A549 (cell line): ENCODE data around the gene NTRK2. TPM values are rescaled to one million over a fixed set of nuclear protein-coding genes. Genes with fewer than 3 reads are reported as not detected.

Source experiments
- ATAC-seq, 2 experiments: fragments of 200-7000 bp in 1 of 2; fragments of >200 bp in 1 of 2; cut with Nextera tagmentation in 1 of 2; cut with Tn5 transposase in 1 of 2; 3 replicates each; pipeline versions ENCODE4 v1.8.0 to v1.9.1; 2018 to 2020; ENCODE audit warnings: mild to moderate bottlenecking in 1 of 2, moderate library complexity in 1 of 2
- CTCF ChIA-PET: fragments of 300-600 bp; sonication (Branson Sonifier 250); formaldehyde crosslinking; extraction: SDS; loops from one replicate; lab custom pipeline; 2021; ENCODE audit warnings: antibody characterized with exemption, inconsistent platforms; lab: Yijun Ruan, JAX
- POLR2A ChIA-PET: fragments of 350-600 bp; formaldehyde crosslinking; extraction: SDS; loops from one replicate; lab custom pipeline; 2021; ENCODE audit warnings: antibody characterized with exemption, inconsistent platforms; lab: Yijun Ruan, JAX
- DNase-seq, 2 experiments: peaks; one replicate each; pipeline versions ENCODE4 v3.0.0 to v3.0.0-alpha.2; 2011 to 2016; ENCODE audit warnings: low read depth in 1 of 2, low spot score in 1 of 2
- FAIRE-seq: peaks from 2 replicates; lab custom pipeline; 2011; peaks lifted over from hg19 to GRCh38; lab: Jason Lieb, UNC
- H3K27ac ChIP-seq, 2 experiments: fragments of >200 bp; sonication (Bioruptor Twin); formaldehyde crosslinking; 3 replicates each; pipeline ENCODE4 v1.5.1; 2016 to 2017
- H3K4me1 ChIP-seq: fragments of >200 bp; sonication (Bioruptor Twin); formaldehyde crosslinking; 3 replicates; pipeline ENCODE4 v1.6.1; 2016
- H3K4me2 ChIP-seq: fragments of >200 bp; sonication (Bioruptor Twin); formaldehyde crosslinking; 3 replicates; pipeline ENCODE4 v1.6.1; 2016
- H3K4me3 ChIP-seq: fragments of >200 bp; sonication (Bioruptor Twin); formaldehyde crosslinking; 3 replicates; pipeline ENCODE4 v1.5.1; 2016
- H3K9me3 ChIP-seq: fragments of >200 bp; sonication (Bioruptor Twin); formaldehyde crosslinking; 3 replicates; pipeline ENCODE4 v1.6.1; 2016
- CBX2 ChIP-seq: fragments of 200-600 bp; sonication (generic); IDR thresholded peaks from 2 replicates; pipeline ENCODE4 v1.6.1; 2016; ENCODE audit warnings: low read depth, mild to moderate bottlenecking, borderline replicate concordance
- CBX8 ChIP-seq: fragments of 200-600 bp; sonication (generic); IDR thresholded peaks from 2 replicates; pipeline ENCODE4 v1.6.1; 2016
- CEBPB ChIP-seq, 2 experiments: fragments of >200 bp in 1 of 2; sonication (Bioruptor Twin) in 1 of 2; formaldehyde crosslinking in 1 of 2; IDR thresholded peaks; 2 replicates each; pipeline ENCODE4 v1.6.1; 2012 to 2016
- CHD2 ChIP-seq: fragments of 150-350 bp; IDR thresholded peaks from 2 replicates; pipeline ENCODE4 v1.6.1; 2014; ENCODE audit warnings: low read length; ENCODE audit not compliant: partially characterized antibody
- CHD4 ChIP-seq: fragments of 200-600 bp; sonication (generic); IDR thresholded peaks from 2 replicates; pipeline ENCODE4 v1.6.1; 2016; ENCODE audit warnings: antibody characterized with exemption, mild to moderate bottlenecking, borderline replicate concordance
- EHF ChIP-seq: fragments of 250-450 bp; sonication (Bioruptor Pico); IDR thresholded peaks from 2 replicates; pipeline ENCODE4 v1.5.0; 2020; ENCODE audit warnings: mild to moderate bottlenecking
- HOXB5 ChIP-seq: fragments of 250-450 bp; sonication (Bioruptor Pico); IDR thresholded peaks from 2 replicates; pipeline ENCODE4 v1.5.0; 2020; ENCODE audit warnings: mild to moderate bottlenecking, moderate library complexity
- KDM1A ChIP-seq: fragments of 200-600 bp; sonication (generic); IDR thresholded peaks from 2 replicates; pipeline ENCODE4 v1.6.1; 2016; ENCODE audit warnings: low read depth, mild to moderate bottlenecking
- MAFK ChIP-seq: fragments of 450-650 bp; IDR thresholded peaks from 2 replicates; pipeline ENCODE4 v1.6.1; 2014; ENCODE audit not compliant: partially characterized antibody
- NFE2L2 ChIP-seq: fragments of 150-350 bp; conservative IDR thresholded peaks from 2 replicates; pipeline ENCODE4 v1.6.1; 2014; ENCODE audit warnings: low read length
- PHF8 ChIP-seq: fragments of 200-600 bp; sonication (generic); IDR thresholded peaks from 2 replicates; pipeline ENCODE4 v1.6.1; 2016; ENCODE audit warnings: low read depth, mild to moderate bottlenecking, antibody characterized with exemption, moderate library complexity, borderline replicate concordance
- POLR2A ChIP-seq: IDR thresholded peaks from 2 replicates; pipeline ENCODE4 v1.6.1; 2012; ENCODE audit warnings: mild to moderate bottlenecking, low read length
- RAD21 ChIP-seq, 2 experiments: fragments of >200 bp in 1 of 2; sonication (Bioruptor Twin) in 1 of 2; formaldehyde crosslinking in 1 of 2; IDR thresholded peaks in 1 of 2; conservative IDR thresholded peaks in 1 of 2; 2 replicates in 1 of 2; 3 replicates in 1 of 2; pipeline ENCODE4 v1.6.1; 2012 to 2018; ENCODE audit warnings: inconsistent platforms in 1 of 2
- RARB ChIP-seq: fragments of 250-450 bp; sonication (Bioruptor Pico); IDR thresholded peaks from 2 replicates; pipeline ENCODE4 v1.8.0; 2021; ENCODE audit warnings: mild to moderate bottlenecking, moderate library complexity
- RFX5 ChIP-seq: fragments of 450-650 bp; IDR thresholded peaks from 2 replicates; pipeline ENCODE4 v1.7.1; 2014; ENCODE audit warnings: antibody characterized with exemption, mild to moderate bottlenecking, moderate library complexity
- RNF2 ChIP-seq: fragments of 200-600 bp; sonication (generic); IDR thresholded peaks from 2 replicates; pipeline ENCODE4 v1.6.1; 2016; ENCODE audit warnings: low read depth, mild to moderate bottlenecking, antibody characterized with exemption, moderate library complexity, borderline replicate concordance
- TFCP2L1 ChIP-seq: fragments of 250-450 bp; sonication (Bioruptor Pico); IDR thresholded peaks from 2 replicates; pipeline ENCODE4 v1.5.0; 2021; ENCODE audit warnings: mild to moderate bottlenecking
- ZNF302 ChIP-seq: fragments of 250-450 bp; sonication (Bioruptor Pico); IDR thresholded peaks from 2 replicates; pipeline ENCODE4 v1.9.0; 2021; ENCODE audit warnings: inconsistent platforms, mild to moderate bottlenecking, moderate library complexity
- WGBS: methylation state at CpG from one replicate; pipeline ENCODE4 v1.1.6; 2017; ENCODE audit errors: missing lambda C conversion rate; 5-methylcytosine and 5-hydroxymethylcytosine counted together
- polyA plus RNA-seq, 4 experiments: library from polyadenylated mRNA; depleted of rRNA in 3 of 4; stranded (reverse); fragments of >200 nt; fragmentation: RNase III in 1 of 4; extraction: RNeasy Plus Mini Kit Qiagen cat#74134 plus additional on column Dnase treatment in 1 of 4; gene quantifications; 2 replicates in 3 of 4; 3 replicates in 1 of 4; pipeline ENCODE4 v1.2.3, GENCODE V29; 2011 to 2017
- TF ChIP-seq, protein P1 (sequence below): fragments of >200 bp; sonication (Bioruptor Twin); formaldehyde crosslinking; IDR thresholded peaks from 3 replicates; pipeline ENCODE4 v1.5.1; 2016
- TF ChIP-seq, protein P2 (sequence below): fragments of >200 bp; sonication (Bioruptor Twin); formaldehyde crosslinking; IDR thresholded peaks from 3 replicates; pipeline ENCODE4 v1.6.1; 2016
- TF ChIP-seq, protein P3 (sequence below): fragments of 450-650 bp; IDR thresholded peaks from 2 replicates; pipeline ENCODE4 v1.6.1; 2014; ENCODE audit warnings: antibody characterized with exemption
- TF ChIP-seq, protein P4 (sequence below): fragments of 250-450 bp; sonication (Bioruptor Pico); IDR thresholded peaks from 2 replicates; pipeline ENCODE4 v1.5.0; 2021; ENCODE audit warnings: mild to moderate bottlenecking, moderate library complexity, borderline replicate concordance

NTRK2 gene
- polyA plus RNA-seq, 2 of the 4 experiments (the other 2 are of a cell fraction) = 0.03 TPM

DNA sequence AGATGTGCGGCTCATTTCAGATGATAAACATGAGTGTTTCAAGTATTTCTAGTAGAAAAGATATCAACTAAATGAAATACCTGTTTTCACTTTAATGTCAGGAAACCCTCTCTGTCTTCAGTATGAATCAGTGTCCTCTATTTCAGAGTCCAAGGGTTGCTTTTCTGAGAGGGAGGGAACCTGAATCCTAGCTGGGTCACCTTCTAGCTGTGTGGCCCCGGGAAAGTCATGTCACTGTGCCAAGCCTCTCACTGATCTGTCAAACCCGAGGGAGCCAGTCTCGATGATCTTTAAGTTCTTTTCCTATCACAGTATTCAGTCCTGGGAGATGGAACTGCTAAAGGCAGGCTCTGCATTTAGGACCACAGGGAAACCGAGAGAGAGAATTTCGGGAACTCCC is 258.9 kb downstream of the NTRK2 start:
- CTCF ChIA-PET = no interaction called here
- ATAC-seq (no peak), FAIRE-seq (no peak), DNase-seq (no peak)
- POLR2A ChIA-PET = no interaction called here
- Histone ChIP-seq H3K4me2 (no peak overlapping the region), H3K27ac (no peak overlapping the region), H3K4me1 (no peaks in the 10 kb centered on the region), H3K9me3 (no peaks in the 10 kb centered on the region), H3K4me3 (no peak overlapping the region)
- WGBS = 50% methylated on average over 6 of the region's 6 CpGs
- TF ChIP-seq, protein P1, sequence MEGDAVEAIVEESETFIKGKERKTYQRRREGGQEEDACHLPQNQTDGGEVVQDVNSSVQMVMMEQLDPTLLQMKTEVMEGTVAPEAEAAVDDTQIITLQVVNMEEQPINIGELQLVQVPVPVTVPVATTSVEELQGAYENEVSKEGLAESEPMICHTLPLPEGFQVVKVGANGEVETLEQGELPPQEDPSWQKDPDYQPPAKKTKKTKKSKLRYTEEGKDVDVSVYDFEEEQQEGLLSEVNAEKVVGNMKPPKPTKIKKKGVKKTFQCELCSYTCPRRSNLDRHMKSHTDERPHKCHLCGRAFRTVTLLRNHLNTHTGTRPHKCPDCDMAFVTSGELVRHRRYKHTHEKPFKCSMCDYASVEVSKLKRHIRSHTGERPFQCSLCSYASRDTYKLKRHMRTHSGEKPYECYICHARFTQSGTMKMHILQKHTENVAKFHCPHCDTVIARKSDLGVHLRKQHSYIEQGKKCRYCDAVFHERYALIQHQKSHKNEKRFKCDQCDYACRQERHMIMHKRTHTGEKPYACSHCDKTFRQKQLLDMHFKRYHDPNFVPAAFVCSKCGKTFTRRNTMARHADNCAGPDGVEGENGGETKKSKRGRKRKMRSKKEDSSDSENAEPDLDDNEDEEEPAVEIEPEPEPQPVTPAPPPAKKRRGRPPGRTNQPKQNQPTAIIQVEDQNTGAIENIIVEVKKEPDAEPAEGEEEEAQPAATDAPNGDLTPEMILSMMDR = no peak
- no peak for TF ChIP-seq ZNF302 (CRISPR knock-in tag)
- TF ChIP-seq, protein P2, sequence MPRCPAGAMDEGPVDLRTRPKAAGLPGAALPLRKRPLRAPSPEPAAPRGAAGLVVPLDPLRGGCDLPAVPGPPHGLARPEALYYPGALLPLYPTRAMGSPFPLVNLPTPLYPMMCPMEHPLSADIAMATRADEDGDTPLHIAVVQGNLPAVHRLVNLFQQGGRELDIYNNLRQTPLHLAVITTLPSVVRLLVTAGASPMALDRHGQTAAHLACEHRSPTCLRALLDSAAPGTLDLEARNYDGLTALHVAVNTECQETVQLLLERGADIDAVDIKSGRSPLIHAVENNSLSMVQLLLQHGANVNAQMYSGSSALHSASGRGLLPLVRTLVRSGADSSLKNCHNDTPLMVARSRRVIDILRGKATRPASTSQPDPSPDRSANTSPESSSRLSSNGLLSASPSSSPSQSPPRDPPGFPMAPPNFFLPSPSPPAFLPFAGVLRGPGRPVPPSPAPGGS = no peak
- no peak for TF ChIP-seq KDM1A
- no peak for TF ChIP-seq CBX2
- no peak for TF ChIP-seq CBX8
- TF ChIP-seq RFX5 = no peak

DNA sequence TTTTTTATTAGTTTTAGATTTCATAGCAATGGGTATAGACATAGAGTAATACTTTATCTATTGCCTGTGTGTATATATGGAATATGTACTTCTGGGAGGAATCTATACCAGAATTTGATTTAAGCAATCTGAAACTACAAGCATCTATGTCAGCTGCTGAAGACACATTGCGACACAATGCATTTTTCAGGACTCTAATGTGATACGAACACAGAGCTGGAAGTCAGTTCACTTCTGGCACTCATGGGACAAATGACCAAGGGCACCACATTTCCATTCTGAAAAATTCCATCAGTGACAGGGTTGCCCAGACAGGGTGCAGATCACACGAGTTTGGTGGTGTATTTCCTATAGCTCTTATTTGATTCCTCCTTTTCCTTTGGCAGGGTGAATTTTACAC is 259.5 kb downstream of the NTRK2 start:
- no peak overlapping the region for H3K4me3 ChIP-seq
- TF ChIP-seq TFCP2L1 (no peak), CEBPB (IDR thresholded peaks at IDR 0.05) (peak; percentile 43 to 45; a peak in 3 of 4 replicates), MAFK (no peak), CHD4 (no peak), HOXB5 (no peak)
- TF ChIP-seq, protein P3, sequence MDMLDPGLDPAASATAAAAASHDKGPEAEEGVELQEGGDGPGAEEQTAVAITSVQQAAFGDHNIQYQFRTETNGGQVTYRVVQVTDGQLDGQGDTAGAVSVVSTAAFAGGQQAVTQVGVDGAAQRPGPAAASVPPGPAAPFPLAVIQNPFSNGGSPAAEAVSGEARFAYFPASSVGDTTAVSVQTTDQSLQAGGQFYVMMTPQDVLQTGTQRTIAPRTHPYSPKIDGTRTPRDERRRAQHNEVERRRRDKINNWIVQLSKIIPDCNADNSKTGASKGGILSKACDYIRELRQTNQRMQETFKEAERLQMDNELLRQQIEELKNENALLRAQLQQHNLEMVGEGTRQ = no peak
- no peaks in the 10 kb centered on the region for H3K9me3 ChIP-seq
- no peak for ATAC-seq
- ChIA-PET CTCF (interaction anchor here (0.6 kb wide), 1 partner anchor 330 kb away, joined by 6 read pairs; no protein-coding TSS in a partner anchor), POLR2A (no interaction called here)
- no peak for FAIRE-seq
- no peak overlapping the region for H3K27ac ChIP-seq
- no peaks in the 10 kb centered on the region for H3K4me1 ChIP-seq
- WGBS = 63% methylated on average over 3 of the region's 3 CpGs
- no peak for DNase-seq
- H3K4me2 ChIP-seq = no peak overlapping the region

DNA sequence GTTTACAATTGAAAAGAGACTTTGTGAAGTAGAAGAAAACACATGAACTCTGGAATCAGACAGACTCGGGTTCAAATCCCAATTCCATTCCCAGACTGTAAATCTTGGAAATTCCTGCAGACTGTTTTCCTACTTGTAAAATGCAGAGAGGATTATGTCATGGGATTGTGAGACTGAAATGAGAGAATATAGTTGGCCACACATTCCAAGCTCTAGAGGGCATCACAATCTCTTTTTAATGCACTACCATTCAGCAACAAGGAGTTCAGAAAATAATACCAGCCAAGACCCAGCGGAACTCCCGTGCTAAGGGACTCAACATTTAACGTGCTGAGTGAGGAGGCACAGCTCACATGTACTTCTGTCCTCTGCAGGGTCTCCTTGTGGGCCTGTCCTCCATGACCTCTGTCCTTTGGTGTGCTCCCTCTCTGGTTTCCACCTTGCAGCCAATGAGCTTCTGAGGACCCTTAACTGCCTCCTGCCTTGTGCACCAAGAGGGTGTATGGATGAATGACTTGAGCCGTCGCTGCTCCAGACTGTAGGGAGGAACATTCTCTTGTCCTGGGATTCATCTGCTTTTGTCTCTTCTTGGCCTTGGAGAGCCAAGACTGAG is 263.5 kb downstream of the NTRK2 start:
- no peak for FAIRE-seq
- TF ChIP-seq, protein P1 = peak; percentile 6; the same call in 1 of the 3 replicates
- TF ChIP-seq RARB (CRISPR knock-in tag) (no peak), RNF2 (no peak), CHD2 (no peak), NFE2L2 (no peak), CBX8 (no peak), POLR2A (no peak), RAD21 (conservative IDR thresholded peaks at IDR 0.05 in 1 of 2, IDR thresholded peaks at IDR 0.05 in 1 of 2) (peak in 1 of 2 experiments; percentile 12; a peak in 1 of 5 replicates), EHF (CRISPR knock-in tag) (no peak), PHF8 (no peak)
- TF ChIP-seq, protein P4, sequence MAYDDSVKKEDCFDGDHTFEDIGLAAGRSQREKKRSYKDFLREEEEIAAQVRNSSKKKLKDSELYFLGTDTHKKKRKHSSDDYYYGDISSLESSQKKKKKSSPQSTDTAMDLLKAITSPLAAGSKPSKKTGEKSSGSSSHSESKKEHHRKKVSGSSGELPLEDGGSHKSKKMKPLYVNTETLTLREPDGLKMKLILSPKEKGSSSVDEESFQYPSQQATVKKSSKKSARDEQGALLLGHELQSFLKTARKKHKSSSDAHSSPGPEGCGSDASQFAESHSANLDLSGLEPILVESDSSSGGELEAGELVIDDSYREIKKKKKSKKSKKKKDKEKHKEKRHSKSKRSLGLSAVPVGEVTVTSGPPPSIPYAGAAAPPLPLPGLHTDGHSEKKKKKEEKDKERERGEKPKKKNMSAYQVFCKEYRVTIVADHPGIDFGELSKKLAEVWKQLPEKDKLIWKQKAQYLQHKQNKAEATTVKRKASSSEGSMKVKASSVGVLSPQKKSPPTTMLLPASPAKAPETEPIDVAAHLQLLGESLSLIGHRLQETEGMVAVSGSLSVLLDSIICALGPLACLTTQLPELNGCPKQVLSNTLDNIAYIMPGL (CRISPR knock-in tag) = no peak

More for the DNA sequence above, 263.5 kb downstream of the NTRK2 start:
- no peak overlapping the region for H3K4me3 ChIP-seq
- no peaks in the 10 kb centered on the region for H3K4me1 ChIP-seq
- peak in 1 of 2 experiments; percentile 23 for DNase-seq
- H3K27ac ChIP-seq = no peak overlapping the region
- no peaks in the 10 kb centered on the region for H3K9me3 ChIP-seq
- ATAC-seq = peak in 1 of 2 experiments; percentile 49; a peak in 3 of 6 replicates
- ChIA-PET CTCF (interaction anchor here (0.7 to 2.8 kb wide), 5 partner anchors 12 to 536 kb away, joined by 3 to 11 read pairs (median 3); no protein-coding TSS in a partner anchor), POLR2A (no interaction called here)
- WGBS = 64% methylated on average over 6 of the region's 6 CpGs
- H3K4me2 ChIP-seq = no peak overlapping the region
